B cell (primary cell): ENCODE measurements around the gene C3orf22. TPM values are rescaled to one million over a fixed set of nuclear protein-coding genes. Genes with fewer than 3 reads are reported as not detected.
"Not testable (repeated sequence)": the region's sequence is repeated elsewhere in the genome, so short reads cannot be mapped to it uniquely, and the experiment has no call there.

Experiments used
- ATAC-seq: fragments of 200-7000 bp; cut with Tn5 transposase; one replicate; pipeline ENCODE4 v1.10.0; 2021; ENCODE audit warnings: low read depth, mild to moderate bottlenecking, moderate number of reproducible peaks, moderate library complexity
- CTCF ChIA-PET: fragments of 350-600 bp; sonication (Branson Sonifier 250); formaldehyde crosslinking; loops from one replicate; lab custom pipeline; 2021; ENCODE audit warnings: antibody characterized with exemption, inconsistent platforms; lab: Charles Lee
- POLR2A ChIA-PET: fragments of 350-600 bp; sonication (Branson Sonifier 250); formaldehyde crosslinking; loops from one replicate; lab custom pipeline; 2021; ENCODE audit warnings: antibody characterized with exemption; lab: Charles Lee
- DNase-seq: peaks from one replicate; pipeline ENCODE4 v3.0.0; 2013
- H2AFZ ChIP-seq: 2 replicates; pipeline ENCODE4 v1.6.1; 2012; ENCODE audit warnings: mild to moderate bottlenecking, low read depth, low read length; ENCODE audit not compliant: insufficient read depth, poor library complexity, severe bottlenecking
- H3K27ac ChIP-seq, 2 donors: 1 replicate in 1 of 2; 2 replicates in 1 of 2; pipeline ENCODE4 v1.5.1; 2012 to 2013; ENCODE audit warnings: low read length in 2 of 2, mild to moderate bottlenecking in 2 of 2, moderate library complexity in 1 of 2
- H3K27me3 ChIP-seq, 4 experiments: fragments of 200-600 bp in 1 of 4; sonication (generic) in 1 of 4; replicated peaks in 1 of 4; 1 replicate in 2 of 4; 2 replicates in 2 of 4; pipeline versions ENCODE4 v1.6.1 to v1.7.0; 2013 to 2016; ENCODE audit warnings: low read length in 3 of 4, mild to moderate bottlenecking in 2 of 4, mixed read lengths in 1 of 4, moderate library complexity in 1 of 4; ENCODE audit not compliant: insufficient read depth in 4 of 4, control insufficient read depth in 3 of 4; ENCODE audit errors: control extremely low read depth in 1 of 4
- H3K36me3 ChIP-seq, 2 experiments: replicated peaks in 1 of 2; 1 replicate in 1 of 2; 2 replicates in 1 of 2; pipeline versions ENCODE4 v1.6.1 to v1.7.1; 2013; ENCODE audit warnings: low read length in 1 of 2; ENCODE audit not compliant: insufficient read depth in 2 of 2, control insufficient read depth in 1 of 2; ENCODE audit errors: control extremely low read depth in 1 of 2, extremely low read depth in 1 of 2
- H3K4me1 ChIP-seq, 2 donors: fragments of 200-600 bp in 1 of 2; sonication (generic) in 1 of 2; 1 replicate in 1 of 2; 2 replicates in 1 of 2; pipeline versions ENCODE4 v1.5.1 to v1.6.1; 2013 to 2017; ENCODE audit warnings: low read length in 2 of 2; ENCODE audit not compliant: control insufficient read depth in 2 of 2, insufficient read depth in 2 of 2
- H3K4me2 ChIP-seq: replicated peaks from 2 replicates; pipeline ENCODE3; 2012; ENCODE audit warnings: mild to moderate bottlenecking, low read depth, low read length; ENCODE audit not compliant: poor library complexity, severe bottlenecking
- H3K4me3 ChIP-seq, 5 experiments: fragments of 200-600 bp in 1 of 5; sonication (generic) in 1 of 5; 1 replicate in 3 of 5; 2 replicates in 2 of 5; pipeline versions ENCODE4 v1.5.1 to v1.7.0; 2011 to 2016; ENCODE audit warnings: low read length in 4 of 5, mild to moderate bottlenecking in 4 of 5, low read depth in 2 of 5, control low read depth in 1 of 5, moderate library complexity in 1 of 5; ENCODE audit not compliant: insufficient read depth in 1 of 5; ENCODE audit errors: control extremely low read depth in 1 of 5, extremely low read depth in 1 of 5
- H3K79me2 ChIP-seq: fragments of 200-600 bp; sonication (generic); one replicate; pipeline ENCODE4 v1.6.0; 2016; ENCODE audit warnings: low read length; ENCODE audit not compliant: control insufficient read depth, insufficient read depth
- H3K9ac ChIP-seq: fragments of 200-600 bp; sonication (generic); 2 replicates; pipeline ENCODE4 v1.6.1; 2017; ENCODE audit warnings: mild to moderate bottlenecking, low read length, moderate library complexity
- H3K9me3 ChIP-seq, 3 donors: one replicate each; pipeline versions ENCODE4 v1.6.1 to v1.7.1; 2013; ENCODE audit warnings: low read length in 2 of 3; ENCODE audit not compliant: control insufficient read depth in 2 of 3, insufficient read depth in 1 of 3; ENCODE audit errors: control extremely low read depth in 1 of 3
- H4K20me1 ChIP-seq: 2 replicates; pipeline ENCODE4 v1.6.0; 2012; ENCODE audit warnings: mild to moderate bottlenecking, low read length; ENCODE audit not compliant: insufficient read depth, control insufficient read depth, poor library complexity, severe bottlenecking
- H3K27ac Mint-ChIP-seq: one replicate; pipeline ENCODE4 v1.8.0; 2021; ENCODE audit warnings: mixed read lengths
- H3K27me3 Mint-ChIP-seq: one replicate; pipeline ENCODE4 v1.8.0; 2021; ENCODE audit warnings: mixed read lengths
- H3K4me1 Mint-ChIP-seq: one replicate; pipeline ENCODE4 v1.8.0; 2021; ENCODE audit warnings: mixed read lengths
- H3K4me3 Mint-ChIP-seq: one replicate; pipeline ENCODE4 v1.8.0; 2021; ENCODE audit warnings: mixed read lengths
- H3K9me3 Mint-ChIP-seq: one replicate; pipeline ENCODE4 v1.8.0; 2022; ENCODE audit warnings: mixed read lengths; ENCODE audit not compliant: insufficient read depth
- CTCF ChIP-seq: fragments of 200-600 bp; IDR thresholded peaks from one replicate; pipeline ENCODE4 v1.8.0; 2022; ENCODE audit warnings: antibody characterized with exemption, mild to moderate bottlenecking
- EZH2 ChIP-seq: IDR thresholded peaks from 2 replicates; pipeline ENCODE4 v1.6.1; 2012; ENCODE audit warnings: borderline replicate concordance, low read depth, mild to moderate bottlenecking, moderate library complexity, low read length; ENCODE audit not compliant: insufficient read depth, poor library complexity, severe bottlenecking
- WGBS: methylation state at CpG from one replicate; pipeline ENCODE4 v1.1.5; 2013; ENCODE audit warnings: missing lambda C conversion rate; ENCODE audit not compliant: insufficient coverage; 5-methylcytosine and 5-hydroxymethylcytosine counted together
- intact Hi-C: fragments of 100-400 bp; cut with micrococcal nuclease; formaldehyde crosslinking; loops from one replicate; pipeline ENCODE4 v1.10.0; 2022
- polyA plus RNA-seq: library from polyadenylated mRNA; depleted of rRNA; stranded (reverse); fragments of >200 nt; gene quantifications from 2 replicates; pipeline ENCODE4 v1.2.3, GENCODE V29; 2012
- total RNA-seq, 2 donors: library from RNA; stranded (reverse); fragments of 120-200 nt in 1 of 2; gene quantifications; 1 replicate in 1 of 2; 2 replicates in 1 of 2; pipeline versions ENCODE4 v1.2.3 to v1.2.4, GENCODE V29; 2013 to 2022

C3orf22 gene
- total and polyA plus RNA-seq, 2 donors (not counting 1 experiment from before 2014, with no cell fraction given), result not detected

- H3K36me3 ChIP-seq, result no peaks in the 10 kb centered on the region
- no peak overlapping the region for H3K9ac ChIP-seq
- Mint-ChIP-seq H3K27me3 (peaks cover 27% of the 10 kb centered on the region), H3K4me3 (no peak overlapping the region), H3K27ac (no peak overlapping the region), H3K4me1 (no peaks in the 10 kb centered on the region), H3K9me3 (peaks cover 4% of the 10 kb centered on the region)
- DNase-seq (no peak), ATAC-seq (no peak)
- intact Hi-C loops, result no loop called here
- peaks cover 0 to 9% (median 0%) of the 10 kb centered on the region in 4 experiments for H3K27me3 ChIP-seq
- H3K4me3 ChIP-seq, result no peak overlapping the region
- H3K27ac ChIP-seq, result no peak overlapping the region
- no peak overlapping the region for H2AFZ ChIP-seq
- ChIA-PET POLR2A (no interaction called here), CTCF (no interaction called here)
- peaks cover 0 to 3% (median 0%) of the 10 kb centered on the region in 3 donors for H3K9me3 ChIP-seq
- H3K79me2 ChIP-seq, result no peaks in the 10 kb centered on the region
- no peaks in the 10 kb centered on the region for H4K20me1 ChIP-seq
- WGBS, result 67% methylated on average over 1 of the region's 1 CpG
- no peak overlapping the region for H3K4me2 ChIP-seq
- H3K4me1 ChIP-seq, result no peaks in the 10 kb centered on the region
- TF ChIP-seq CTCF (no peak), EZH2 (no peak)
These were observed 40.4 kb upstream of the C3orf22 start for GRCh38 chr3:126599101-126599500.

GRCh38 chr3:126595479-126595878, 36.7 kb upstream of the C3orf22 start:
- H3K27me3 ChIP-seq, result peaks cover 0 to 12% (median 0%) of the 10 kb centered on the region in 4 experiments
- H3K4me1 Mint-ChIP-seq, H2AFZ ChIP-seq, H3K79me2 ChIP-seq, H3K4me3 ChIP-seq, H3K9me3 Mint-ChIP-seq, ATAC-seq, H3K27ac Mint-ChIP-seq, DNase-seq, CTCF ChIA-PET, intact Hi-C loops, H3K4me1 ChIP-seq, H3K9me3 ChIP-seq, H4K20me1 ChIP-seq, H3K27ac ChIP-seq, H3K36me3 ChIP-seq, H3K4me3 Mint-ChIP-seq, H3K4me2 ChIP-seq, POLR2A ChIA-PET, H3K9ac ChIP-seq: not testable (repeated sequence)
- 98% methylated on average over 4 of the region's 4 CpGs for WGBS
- peaks cover 23% of the 10 kb centered on the region for H3K27me3 Mint-ChIP-seq

- H3K4me1 ChIP-seq, H2AFZ ChIP-seq, DNase-seq, H3K79me2 ChIP-seq, CTCF ChIA-PET, H3K27me3 ChIP-seq, intact Hi-C loops, H4K20me1 ChIP-seq, H3K4me1 Mint-ChIP-seq, POLR2A ChIA-PET, H3K9me3 Mint-ChIP-seq, H3K36me3 ChIP-seq, H3K27ac Mint-ChIP-seq, H3K9me3 ChIP-seq, ATAC-seq, H3K4me3 ChIP-seq, H3K27ac ChIP-seq, H3K9ac ChIP-seq, H3K4me3 Mint-ChIP-seq, H3K4me2 ChIP-seq: not testable (repeated sequence)
- 51% methylated on average over 4 of the region's 5 CpGs for WGBS
- peaks cover 25% of the 10 kb centered on the region for H3K27me3 Mint-ChIP-seq
These were observed 32.8 kb upstream of the C3orf22 start for GRCh38 chr3:126591515-126591914.
